Mesenchymal stem cell (in vitro differentiated cells and primary cell): Measurements from ENCODE around the gene CTRB1.

Experiments
- DNase-seq: peaks from one replicate; pipeline ENCODE4 v3.0.0-alpha.2; 2013
- H2AFZ ChIP-seq: one replicate; pipeline ENCODE4 v1.6.1; 2013; ENCODE audit warnings: low read depth, mild to moderate bottlenecking, control low read depth, inconsistent platforms, low read length, moderate library complexity
- H2AK5ac ChIP-seq: 2 replicates; pipeline ENCODE4 v1.6.1; 2013; ENCODE audit warnings: low read length, moderate library complexity, mild to moderate bottlenecking, inconsistent platforms; ENCODE audit not compliant: severe bottlenecking
- H2BK120ac ChIP-seq: one replicate; pipeline ENCODE4 v1.6.1; 2013; ENCODE audit warnings: low read depth, mild to moderate bottlenecking, inconsistent platforms, low read length, moderate library complexity
- H2BK12ac ChIP-seq, 2 experiments: one replicate each; pipeline ENCODE4 v1.6.1; 2013; ENCODE audit warnings: inconsistent platforms in 2 of 2, low read length in 2 of 2, mild to moderate bottlenecking in 2 of 2, moderate library complexity in 2 of 2, control low read depth in 1 of 2
- H2BK15ac ChIP-seq: one replicate; pipeline ENCODE4 v1.6.1; 2013; ENCODE audit warnings: mild to moderate bottlenecking, low read depth, inconsistent platforms; ENCODE audit not compliant: poor library complexity, severe bottlenecking
- H2BK5ac ChIP-seq: 2 replicates; pipeline ENCODE4 v1.6.1; 2013; ENCODE audit warnings: low read depth, mild to moderate bottlenecking, low read length, control low read depth, inconsistent platforms; ENCODE audit not compliant: poor library complexity, severe bottlenecking
- H3K14ac ChIP-seq, 2 experiments: one replicate each; pipeline ENCODE4 v1.6.1; 2013; ENCODE audit warnings: inconsistent platforms in 2 of 2, low read length in 2 of 2, control low read depth in 1 of 2, mild to moderate bottlenecking in 1 of 2, moderate library complexity in 1 of 2
- H3K18ac ChIP-seq, 2 experiments: one replicate each; pipeline ENCODE4 v1.6.1; 2013; ENCODE audit warnings: inconsistent platforms in 2 of 2, low read length in 2 of 2, control low read depth in 1 of 2, low read depth in 1 of 2, mild to moderate bottlenecking in 1 of 2
- H3K23ac ChIP-seq, 2 experiments: one replicate each; pipeline ENCODE4 v1.6.1; 2013; ENCODE audit warnings: inconsistent platforms in 2 of 2, low read length in 2 of 2, mild to moderate bottlenecking in 2 of 2, moderate library complexity in 2 of 2, control low read depth in 1 of 2
- H3K27ac ChIP-seq: 2 replicates; pipeline ENCODE4 v1.5.1; 2013; ENCODE audit warnings: mild to moderate bottlenecking, moderate library complexity, low read length, control low read depth, inconsistent platforms; ENCODE audit not compliant: poor library complexity, severe bottlenecking
- H3K27me3 ChIP-seq, 2 experiments: 2 replicates each; pipeline versions ENCODE4 v1.6.1 to v1.7.0; 2013; ENCODE audit warnings: low read length in 2 of 2, mild to moderate bottlenecking in 2 of 2, moderate library complexity in 2 of 2, control low read depth in 1 of 2, inconsistent platforms in 1 of 2; ENCODE audit not compliant: control insufficient read depth in 1 of 2, insufficient read depth in 1 of 2
- H3K36me3 ChIP-seq, 2 experiments: 2 replicates each; pipeline versions ENCODE4 v1.6.1 to v1.7.0; 2013; ENCODE audit warnings: low read length in 2 of 2, control low read depth in 1 of 2, inconsistent platforms in 1 of 2, low read depth in 1 of 2, mild to moderate bottlenecking in 1 of 2; ENCODE audit not compliant: insufficient read depth in 2 of 2, control insufficient read depth in 1 of 2
- H3K4ac ChIP-seq, 2 experiments: one replicate each; pipeline ENCODE4 v1.6.1; 2013; ENCODE audit warnings: inconsistent platforms in 2 of 2, low read length in 2 of 2, mild to moderate bottlenecking in 2 of 2, moderate library complexity in 2 of 2, control low read depth in 1 of 2, low read depth in 1 of 2
- H3K4me1 ChIP-seq: 2 replicates; pipeline ENCODE4 v1.6.1; 2013; ENCODE audit warnings: low read depth, low read length, control low read depth; ENCODE audit not compliant: control insufficient read depth, insufficient read depth
- H3K4me2 ChIP-seq: 2 replicates; pipeline ENCODE4 v1.6.1; 2013; ENCODE audit warnings: low read length, mild to moderate bottlenecking, inconsistent platforms; ENCODE audit not compliant: poor library complexity, severe bottlenecking
- H3K4me3 ChIP-seq, 2 experiments: 2 replicates each; pipeline versions ENCODE4 v1.5.1 to v1.7.0; 2013; ENCODE audit warnings: low read length in 2 of 2, mild to moderate bottlenecking in 2 of 2, control low read depth in 1 of 2, low read depth in 1 of 2; ENCODE audit not compliant: insufficient read depth in 1 of 2
- H3K79me1 ChIP-seq: replicated peaks from 2 replicates; pipeline ENCODE4 v1.6.1; 2013; ENCODE audit warnings: mild to moderate bottlenecking, control low read depth, low read length, inconsistent platforms; ENCODE audit not compliant: poor library complexity, severe bottlenecking
- H3K9ac ChIP-seq: 2 replicates; pipeline ENCODE4 v1.7.0; 2013; ENCODE audit warnings: mild to moderate bottlenecking, low read length, moderate library complexity
- H3K9me3 ChIP-seq: 2 replicates; pipeline ENCODE4 v1.7.0; 2013; ENCODE audit warnings: mild to moderate bottlenecking, low read length; ENCODE audit not compliant: control insufficient read depth
- H4K8ac ChIP-seq: one replicate; pipeline ENCODE4 v1.6.1; 2013; ENCODE audit warnings: inconsistent platforms, mild to moderate bottlenecking, low read length, moderate library complexity
- H4K91ac ChIP-seq: one replicate; pipeline ENCODE4 v1.6.1; 2013; ENCODE audit warnings: mild to moderate bottlenecking, low read length, inconsistent platforms
- WGBS: methylation state at CpG from one replicate; pipeline ENCODE4 v1.1.7; 2013; ENCODE audit warnings: mixed read lengths; 5-methylcytosine and 5-hydroxymethylcytosine counted together

The CTRB1 gene

GRCh38 chr16:75189638-75190245 is 29.0 kb upstream of the CTRB1 start:
- Histone ChIP-seq H3K4me3 (no peak overlapping the region), H2BK120ac (no peak overlapping the region), H3K18ac (no peak overlapping the region), H4K8ac (no peak overlapping the region), H3K23ac (no peak overlapping the region), H4K91ac (no peak overlapping the region), H3K79me1 (no peaks in the 10 kb centered on the region), H2BK5ac (no peak overlapping the region), H2AFZ (no peak overlapping the region), H3K4ac (no peak overlapping the region), H2AK5ac (no peak overlapping the region), H2BK15ac (no peak overlapping the region), H3K4me1 (no peaks in the 10 kb centered on the region), H3K9ac (no peak overlapping the region), H3K36me3 (no peaks in the 10 kb centered on the region), H3K4me2 (no peak overlapping the region), H3K27ac (no peak overlapping the region), H3K9me3 (peaks cover 48% of the 10 kb centered on the region), H2BK12ac (no peak overlapping the region), H3K14ac (no peak overlapping the region), H3K27me3 (peaks cover 11 to 16% of the 10 kb centered on the region in 2 experiments)
- 85% methylated on average over 7 of the region's 8 CpGs for WGBS
- DNase-seq: no peak

GRCh38 chr16:75192606-75193264 is 26.1 kb upstream of the CTRB1 start:
- H3K4me1 ChIP-seq: peaks cover 2% of the 10 kb centered on the region
- no peak overlapping the region for H3K4me2 ChIP-seq
- no peak overlapping the region for H3K14ac ChIP-seq
- no peak overlapping the region for H2AK5ac ChIP-seq
- H3K36me3 ChIP-seq: no peaks in the 10 kb centered on the region
- H3K9ac ChIP-seq: no peak overlapping the region
- no peak overlapping the region for H2AFZ ChIP-seq
- DNase-seq: no peak
- H3K79me1 ChIP-seq: no peaks in the 10 kb centered on the region
- no peak overlapping the region for H3K23ac ChIP-seq
- no peak overlapping the region for H3K4ac ChIP-seq
- H3K27ac ChIP-seq: no peak overlapping the region
- no peak overlapping the region for H3K18ac ChIP-seq
- no peak overlapping the region for H2BK12ac ChIP-seq
- no peak overlapping the region for H4K91ac ChIP-seq
- peaks cover 28 to 42% of the 10 kb centered on the region in 2 experiments for H3K27me3 ChIP-seq
- H3K9me3 ChIP-seq: peaks cover 40% of the 10 kb centered on the region
- no peak overlapping the region for H4K8ac ChIP-seq
- H2BK5ac ChIP-seq: no peak overlapping the region
- H2BK15ac ChIP-seq: no peak overlapping the region
- H2BK120ac ChIP-seq: no peak overlapping the region
- H3K4me3 ChIP-seq: no peak overlapping the region
- 95% methylated on average over 21 of the region's 21 CpGs for WGBS

GRCh38 chr16:75193265-75193650 is 25.5 kb upstream of the CTRB1 start:
- WGBS: 83% methylated on average over 3 of the region's 4 CpGs
- Histone ChIP-seq H2BK12ac (no peak overlapping the region), H3K27ac (no peak overlapping the region)

GRCh38 chr16:75193730-75194444 is 24.9 kb upstream of the CTRB1 start:
- 94% methylated on average over 9 of the region's 10 CpGs for WGBS

More at GRCh38 chr16:75193265-75193650, 25.5 kb upstream of the CTRB1 start:
- Histone ChIP-seq H3K4me3 (no peak overlapping the region), H3K9me3 (peaks cover 39% of the 10 kb centered on the region), H3K14ac (no peak overlapping the region), H2BK5ac (no peak overlapping the region), H3K18ac (no peak overlapping the region), H2BK15ac (no peak overlapping the region), H2AK5ac (no peak overlapping the region), H3K23ac (no peak overlapping the region), H3K4me2 (no peak overlapping the region), H3K9ac (no peak overlapping the region), H3K79me1 (no peaks in the 10 kb centered on the region), H3K4me1 (peaks cover 2% of the 10 kb centered on the region), H2BK120ac (no peak overlapping the region), H4K8ac (no peak overlapping the region), H3K4ac (no peak overlapping the region), H3K27me3 (peaks cover 33 to 43% of the 10 kb centered on the region in 2 experiments), H3K36me3 (no peaks in the 10 kb centered on the region), H4K91ac (no peak overlapping the region), H2AFZ (no peak overlapping the region)
- no peak for DNase-seq

More at GRCh38 chr16:75193730-75194444, 24.9 kb upstream of the CTRB1 start:
- Histone ChIP-seq H3K9me3 (peaks cover 36% of the 10 kb centered on the region), H2BK15ac (no peak overlapping the region), H2AFZ (no peak overlapping the region), H3K36me3 (no peaks in the 10 kb centered on the region), H3K4me1 (peaks cover 2% of the 10 kb centered on the region), H3K4ac (no peak overlapping the region), H3K23ac (no peak overlapping the region), H4K8ac (no peak overlapping the region), H2BK120ac (no peak overlapping the region), H3K4me3 (no peak overlapping the region), H4K91ac (no peak overlapping the region), H3K18ac (no peak overlapping the region), H2BK12ac (no peak overlapping the region), H3K4me2 (no peak overlapping the region), H3K9ac (no peak overlapping the region), H2BK5ac (no peak overlapping the region), H3K79me1 (no peaks in the 10 kb centered on the region), H3K27me3 (peaks cover 29 to 40% of the 10 kb centered on the region in 2 experiments), H2AK5ac (no peak overlapping the region), H3K14ac (no peak overlapping the region), H3K27ac (no peak overlapping the region)
- no peak for DNase-seq
